Measurements from ENCODE around the gene SF1. TPM values are rescaled to one million over a fixed set of nuclear protein-coding genes. Genes with fewer than 3 reads are reported as not detected.

The SF1 gene
- total RNA-seq, 1 donor from 2014 or later: 492 TPM

GRCh38 chr11:64750361-64751054 lies 27.8 kb downstream of the SF1 start:
- intact Hi-C loops (cut with micrococcal nuclease): no loop called here

GRCh38 chr11:64747961-64748665 lies 30.2 kb downstream of the SF1 start:
- intact Hi-C loops (cut with micrococcal nuclease): loop anchor here (10.0 kb wide), 3 partner anchors 127 to 503 kb away; partner anchors contain the start of genes CATSPERZ, EHD1, ESRRA and FKBP2

GRCh38 chr11:64746486-64746885 lies 31.9 kb downstream of the SF1 start:
- intact Hi-C loops (cut with micrococcal nuclease): loop anchor here (10.0 kb wide), 3 partner anchors 128 to 502 kb away; partner anchors contain the start of genes CATSPERZ, EHD1, ESRRA and FKBP2

GRCh38 chr11:64745521-64746328 lies 32.6 kb downstream of the SF1 start:
- intact Hi-C loops (cut with micrococcal nuclease): loop anchor here (1.0 to 10.0 kb wide), 5 partner anchors 33 to 501 kb away; partner anchors contain the start of genes CATSPERZ, EHD1, ESRRA and FKBP2

- intact Hi-C loops (cut with micrococcal nuclease): loop anchor here (1.0 to 10.0 kb wide), 5 partner anchors 33 to 500 kb away; partner anchors contain the start of genes CATSPERZ, EHD1, ESRRA and FKBP2
Measured at GRCh38 chr11:64745189-64745520, 33.2 kb downstream of the SF1 start.

GRCh38 chr11:64744544-64745188 lies 33.7 kb downstream of the SF1 start:
- intact Hi-C loops (cut with micrococcal nuclease): loop anchor here (1.0 to 10.0 kb wide), 5 partner anchors 34 to 500 kb away; partner anchors contain the start of genes CATSPERZ, EHD1, ESRRA and FKBP2

GRCh38 chr11:64743591-64744543 lies 34.5 kb downstream of the SF1 start, which contains the start of gene RASGRP2:
Gene RASGRP2 (minus strand): TSS chr11:64744142. CDS start chr11:64742866, 1,276 bp downstream.
- intact Hi-C loops (cut with micrococcal nuclease): loop anchor here (1.0 to 10.0 kb wide), 6 partner anchors 23 to 499 kb away; partner anchors contain the start of genes CATSPERZ, EHD1, ESRRA and FKBP2

GRCh38 chr11:64742889-64743590 lies 35.3 kb downstream of the SF1 start:
- intact Hi-C loops (cut with micrococcal nuclease): loop anchor here (1.0 to 10.0 kb wide), 5 partner anchors 24 to 498 kb away; partner anchors contain the start of genes CATSPERZ, EHD1, ESRRA and FKBP2

GRCh38 chr11:64742087-64742888 lies 36.1 kb downstream of the SF1 start:
- intact Hi-C loops (cut with micrococcal nuclease): loop anchor here (2.0 to 10.0 kb wide), 4 partner anchors 69 to 497 kb away; partner anchors contain the start of genes CATSPERZ, EHD1, ESRRA and FKBP2

GRCh38 chr11:64741375-64742086 lies 36.8 kb downstream of the SF1 start:
- intact Hi-C loops (cut with micrococcal nuclease): loop anchor here (2.0 to 10.0 kb wide), 4 partner anchors 69 to 497 kb away; partner anchors contain the start of genes CATSPERZ, EHD1, ESRRA and FKBP2

- intact Hi-C loops (cut with micrococcal nuclease): loop anchor here (10.0 kb wide), 3 partner anchors 135 to 495 kb away; partner anchors contain the start of genes CATSPERZ, EHD1, ESRRA and FKBP2
Measured at GRCh38 chr11:64739871-64740270, 38.5 kb downstream of the SF1 start.

GRCh38 chr11:64736654-64737053 lies 41.7 kb downstream of the SF1 start:
- intact Hi-C loops (cut with micrococcal nuclease): no loop called here

- intact Hi-C loops (cut with micrococcal nuclease): no loop called here
Measured at GRCh38 chr11:64735725-64736259, 42.5 kb downstream of the SF1 start.

GRCh38 chr11:64734811-64735724 lies 43.3 kb downstream of the SF1 start:
- intact Hi-C loops (cut with micrococcal nuclease): no loop called here

GRCh38 chr11:64731601-64732000 lies 46.7 kb downstream of the SF1 start:
- intact Hi-C loops (cut with micrococcal nuclease): no loop called here

Data from T-helper 2 cell treated with Interferon-gamma antibody and Interleukin-4, amounts not matched to agents 100 ng/mL and 5 ng/mL, for 36 hours (primary cell).